Neural cell (in vitro differentiated cells): ENCODE data around the gene DIAPH1.

ENCODE experiments used
- CTCF ChIP-seq: fragments of 450-650 bp; IDR thresholded peaks from 2 replicates; pipeline ENCODE4 v1.5.1; 2014; ENCODE audit warnings: antibody characterized with exemption, mild to moderate bottlenecking, moderate library complexity; ENCODE audit not compliant: poor library complexity, severe bottlenecking
- EP300 ChIP-seq: fragments of 450-650 bp; conservative IDR thresholded peaks from 2 replicates; pipeline ENCODE4 v1.6.1; 2014; ENCODE audit warnings: antibody characterized with exemption, mild to moderate bottlenecking, moderate library complexity; ENCODE audit not compliant: poor library complexity, severe bottlenecking
- EZH2 ChIP-seq: fragments of 200-600, 300-800 bp; shearing (Covaris generic), sonication (generic); IDR thresholded peaks from 2 replicates; pipeline ENCODE4 v1.6.1; 2014; ENCODE audit warnings: antibody characterized with exemption, low read length, borderline replicate concordance, mild to moderate bottlenecking; ENCODE audit not compliant: insufficient read depth, poor library complexity, severe bottlenecking
- MXI1 ChIP-seq: fragments of 450-650 bp; conservative IDR thresholded peaks from 2 replicates; pipeline ENCODE4 v1.6.1; 2014; ENCODE audit warnings: antibody characterized with exemption, mild to moderate bottlenecking; ENCODE audit not compliant: poor library complexity, severe bottlenecking
- POLR2AphosphoS5 ChIP-seq: IDR thresholded peaks from 2 replicates; pipeline ENCODE4 v1.6.1; 2012
- RAD21 ChIP-seq: fragments of 450-650 bp; conservative IDR thresholded peaks from 2 replicates; pipeline ENCODE4 v1.6.1; 2014; ENCODE audit warnings: antibody characterized with exemption, mild to moderate bottlenecking, moderate library complexity
- TAF1 ChIP-seq: IDR thresholded peaks from 2 replicates; pipeline ENCODE4 v1.6.1; 2012; ENCODE audit warnings: low read depth

GRCh38 chr5:141646026-141646425 is 27.2 kb upstream of the DIAPH1 start:
- TF ChIP-seq CTCF (no peak), EZH2 (no peak), RAD21 (no peak), EP300 (no peak), TAF1 (no peak), POLR2AphosphoS5 (no peak), MXI1 (no peak)
